ENCODE measurements around the gene SEMA4A. TPM values are rescaled to one million over a fixed set of nuclear protein-coding genes. Genes with fewer than 3 reads are reported as not detected.

The SEMA4A gene
- total RNA-seq, 4 donors from 2014 or later, result 3.1 to 8.2 (median 4.1) TPM; not detected in 1

- Histone ChIP-seq H3K27me3 (no peaks in the 10 kb centered on the region), H3K27ac (no peak overlapping the region), H3K4me1 (peaks cover 0 to 9% of the 10 kb centered on the region in 2 donors), H3K36me3 (no peaks in the 10 kb centered on the region), H3K9me3 (no peaks in the 10 kb centered on the region), H3K4me3 (no peak overlapping the region)
- intact Hi-C loops (cut with DNase I; ENCODE audit: low total_unique reads), result no loop called here
- no peak for DNase-seq
- no peak for TF ChIP-seq POLR2A (IDR thresholded peaks at IDR 0.05)
- no peak for TF ChIP-seq CTCF (IDR thresholded peaks at IDR 0.05)
Measured at GRCh38 chr1:156135930-156136871, 17.2 kb upstream of the SEMA4A start.

GRCh38 chr1:156136970-156137483 is 16.4 kb upstream of the SEMA4A start:
- no peak for TF ChIP-seq CTCF (IDR thresholded peaks at IDR 0.05)
- TF ChIP-seq POLR2A (IDR thresholded peaks at IDR 0.05), result no peak
- no peaks in the 10 kb centered on the region for H3K9me3 ChIP-seq
- H3K4me1 ChIP-seq, result peaks cover 0 to 12% of the 10 kb centered on the region in 2 donors
- no peaks in the 10 kb centered on the region for H3K36me3 ChIP-seq
- intact Hi-C loops (cut with DNase I; ENCODE audit: low total_unique reads), result no loop called here
- no peak overlapping the region for H3K27ac ChIP-seq
- H3K4me3 ChIP-seq, result no peak overlapping the region
- no peak for DNase-seq
- no peaks in the 10 kb centered on the region for H3K27me3 ChIP-seq

- no peak for DNase-seq
- no peak for TF ChIP-seq CTCF (IDR thresholded peaks at IDR 0.05)
- no peak for TF ChIP-seq POLR2A (IDR thresholded peaks at IDR 0.05)
- no peak overlapping the region for H3K4me3 ChIP-seq
- no peaks in the 10 kb centered on the region for H3K9me3 ChIP-seq
- peaks cover 0 to 12% of the 10 kb centered on the region in 2 donors for H3K4me1 ChIP-seq
- H3K27ac ChIP-seq, result peak overlapping the region; percentile 6 to 23
- H3K36me3 ChIP-seq, result no peaks in the 10 kb centered on the region
- intact Hi-C loops (cut with DNase I; ENCODE audit: low total_unique reads), result no loop called here
- no peaks in the 10 kb centered on the region for H3K27me3 ChIP-seq
Measured at GRCh38 chr1:156138458-156138867, 14.9 kb upstream of the SEMA4A start.

GRCh38 chr1:156140879-156141707 is 12.3 kb upstream of the SEMA4A start:
- intact Hi-C loops (cut with DNase I; ENCODE audit: low total_unique reads), result no loop called here
- Histone ChIP-seq H3K27ac (peak overlapping the region; percentile 71 to 78), H3K36me3 (no peaks in the 10 kb centered on the region), H3K4me3 (no peak overlapping the region), H3K4me1 (peaks cover 0 to 12% of the 10 kb centered on the region in 2 donors), H3K9me3 (no peaks in the 10 kb centered on the region), H3K27me3 (no peaks in the 10 kb centered on the region)
- TF ChIP-seq POLR2A (IDR thresholded peaks at IDR 0.05), result no peak
- TF ChIP-seq CTCF (IDR thresholded peaks at IDR 0.05), result peak; percentile 37 to 59 (median 53)
- no peak for DNase-seq

All from uterus (tissue), 4 donors.